ENCODE results near the gene LRRC27.
A peak's percentile ranks its signal among the peaks of the same experiment; 100 is the strongest.
"Not testable (repeated sequence)": the region's sequence is repeated elsewhere in the genome, so short reads cannot be mapped to it uniquely, and the experiment has no call there.

The LRRC27 gene

GRCh38 chr10:132382231-132382922 lies 50.4 kb downstream of the LRRC27 start:
- H3K27me3 ChIP-seq (ENCODE audit: control insufficient read depth in 1 of 2, insufficient read depth in 2 of 2, low read length in 2 of 2): no peaks in the 10 kb centered on the region
- no peaks in the 10 kb centered on the region for H3K9me3 ChIP-seq (ENCODE audit: control insufficient read depth in 1 of 2, low read length in 2 of 2)
- H3K27ac ChIP-seq (ENCODE audit: low read depth, low read length): no peak overlapping the region
- H3K4me1 ChIP-seq (ENCODE audit: control insufficient read depth in 1 of 2, insufficient read depth in 2 of 2, low read length in 2 of 2): peaks cover 5 to 11% of the 10 kb centered on the region in 2 donors
- no peak overlapping the region for H3K4me3 ChIP-seq (ENCODE audit: low read depth in 1 of 2, low read length in 2 of 2)
- H3K9ac ChIP-seq (ENCODE audit: low read depth in 1 of 2, low read length in 2 of 2): no peak overlapping the region
- no peaks in the 10 kb centered on the region for H3K36me3 ChIP-seq (ENCODE audit: control insufficient read depth in 1 of 2, insufficient read depth in 2 of 2, low read length in 2 of 2)

DNA sequence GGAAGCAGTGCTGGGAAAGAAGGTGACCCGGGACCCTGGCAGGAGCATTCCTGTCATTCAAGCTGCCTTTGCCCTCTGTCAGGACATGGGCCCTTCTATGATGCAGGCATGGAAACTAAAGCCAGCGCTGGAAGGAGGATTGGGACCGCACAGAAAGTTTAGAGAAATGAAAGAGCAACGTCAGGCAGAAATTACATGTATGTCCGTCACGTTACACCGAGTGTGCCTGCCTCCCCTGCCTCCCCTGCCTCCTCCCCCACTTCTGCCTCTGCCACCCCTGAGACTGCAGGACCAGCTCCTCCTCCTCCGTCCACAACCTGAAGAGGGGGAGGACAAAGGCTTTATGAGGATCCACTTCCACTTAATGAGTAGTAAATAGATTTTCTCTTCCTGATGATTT lies 51.1 kb downstream of the LRRC27 start:
- no peak overlapping the region for H3K9ac ChIP-seq (ENCODE audit: low read depth in 1 of 2, low read length in 2 of 2)
- no peaks in the 10 kb centered on the region for H3K27me3 ChIP-seq (ENCODE audit: control insufficient read depth in 1 of 2, insufficient read depth in 2 of 2, low read length in 2 of 2)
- peaks cover 10 to 11% of the 10 kb centered on the region in 2 donors for H3K4me1 ChIP-seq (ENCODE audit: control insufficient read depth in 1 of 2, insufficient read depth in 2 of 2, low read length in 2 of 2)
- H3K9me3 ChIP-seq (ENCODE audit: control insufficient read depth in 1 of 2, low read length in 2 of 2): no peaks in the 10 kb centered on the region
- no peak overlapping the region for H3K4me3 ChIP-seq (ENCODE audit: low read depth in 1 of 2, low read length in 2 of 2)
- H3K36me3 ChIP-seq (ENCODE audit: control insufficient read depth in 1 of 2, insufficient read depth in 2 of 2, low read length in 2 of 2): no peaks in the 10 kb centered on the region
- H3K27ac ChIP-seq (ENCODE audit: low read depth, low read length): no peak overlapping the region

DNA sequence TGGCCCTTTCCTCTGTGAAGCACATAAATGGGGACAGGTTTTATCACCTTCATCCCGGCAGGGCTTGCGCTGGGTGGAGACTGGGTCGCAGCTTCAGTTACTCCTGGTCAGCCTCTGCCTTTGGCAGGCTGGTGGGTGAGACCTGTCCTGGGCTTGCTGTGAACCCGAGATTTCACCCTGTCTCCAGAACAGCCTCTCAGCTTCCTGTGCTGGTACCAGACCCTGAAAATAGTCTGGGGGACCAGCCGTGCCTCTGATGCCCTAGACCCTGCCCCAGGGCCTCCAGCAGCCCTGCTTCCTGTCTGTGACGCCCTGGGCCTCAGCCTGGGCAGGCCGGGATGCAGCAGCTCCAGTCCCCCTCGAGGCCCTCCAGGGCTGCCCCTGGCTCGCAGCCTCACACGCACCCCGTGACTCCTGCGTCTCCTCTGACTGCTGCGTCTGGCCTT lies 51.8 kb downstream of the LRRC27 start:
- Histone ChIP-seq H3K27ac (ENCODE audit: low read depth, low read length) (no peak overlapping the region), H3K4me3 (ENCODE audit: low read depth in 1 of 2, low read length in 2 of 2) (no peak overlapping the region), H3K4me1 (ENCODE audit: control insufficient read depth in 1 of 2, insufficient read depth in 2 of 2, low read length in 2 of 2) (peaks cover 10 to 11% of the 10 kb centered on the region in 2 donors), H3K36me3 (ENCODE audit: control insufficient read depth in 1 of 2, insufficient read depth in 2 of 2, low read length in 2 of 2) (no peaks in the 10 kb centered on the region), H3K9me3 (ENCODE audit: control insufficient read depth in 1 of 2, low read length in 2 of 2) (no peaks in the 10 kb centered on the region), H3K9ac (ENCODE audit: low read depth in 1 of 2, low read length in 2 of 2) (no peak overlapping the region), H3K27me3 (ENCODE audit: control insufficient read depth in 1 of 2, insufficient read depth in 2 of 2, low read length in 2 of 2) (no peaks in the 10 kb centered on the region)

DNA sequence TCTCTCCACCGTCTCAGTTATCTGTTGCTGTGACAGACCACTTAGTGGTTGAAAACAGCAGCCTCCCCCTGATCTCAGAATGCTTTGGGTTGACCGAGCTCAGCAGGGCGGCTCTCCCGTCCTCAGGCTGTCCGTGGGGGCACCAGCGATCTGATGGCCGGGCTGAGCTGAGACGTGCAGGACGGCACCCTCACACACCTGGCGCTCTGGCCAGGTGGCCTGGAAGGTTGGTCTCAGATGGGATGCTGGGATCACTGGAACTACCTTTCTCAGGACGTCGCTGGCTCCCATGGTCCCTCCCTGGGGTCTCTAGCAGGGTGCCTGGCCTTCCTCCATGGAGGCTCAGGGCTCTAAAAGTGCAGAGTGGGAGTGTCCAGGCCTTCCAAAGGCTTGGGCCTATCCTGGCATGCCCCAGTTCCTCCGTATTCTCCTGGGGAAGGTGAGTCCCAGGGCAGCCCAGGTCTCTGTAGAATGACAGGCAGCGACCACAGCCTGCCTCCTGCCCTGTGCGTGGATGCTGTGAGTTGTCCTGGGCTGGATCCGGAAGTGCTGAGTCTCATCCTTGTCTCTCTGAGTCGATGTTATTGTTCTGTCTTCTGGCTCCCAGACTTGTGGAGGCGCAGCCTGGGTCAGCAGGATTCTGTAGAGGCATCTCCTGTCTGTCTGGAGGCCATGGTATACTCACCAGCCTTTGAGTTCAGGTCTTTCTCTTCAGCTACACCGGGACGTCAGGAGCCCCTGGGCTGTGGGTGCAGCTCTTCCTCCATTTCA lies 52.8 kb downstream of the LRRC27 start:
- no peak overlapping the region for H3K27ac ChIP-seq (ENCODE audit: low read depth, low read length)
- peaks cover 11 to 16% of the 10 kb centered on the region in 2 donors for H3K4me1 ChIP-seq (ENCODE audit: control insufficient read depth in 1 of 2, insufficient read depth in 2 of 2, low read length in 2 of 2)
- H3K36me3 ChIP-seq (ENCODE audit: control insufficient read depth in 1 of 2, insufficient read depth in 2 of 2, low read length in 2 of 2): no peaks in the 10 kb centered on the region
- no peak overlapping the region for H3K4me3 ChIP-seq (ENCODE audit: low read depth in 1 of 2, low read length in 2 of 2)
- no peaks in the 10 kb centered on the region for H3K9me3 ChIP-seq (ENCODE audit: control insufficient read depth in 1 of 2, low read length in 2 of 2)
- no peak overlapping the region for H3K9ac ChIP-seq (ENCODE audit: low read depth in 1 of 2, low read length in 2 of 2)
- no peaks in the 10 kb centered on the region for H3K27me3 ChIP-seq (ENCODE audit: control insufficient read depth in 1 of 2, insufficient read depth in 2 of 2, low read length in 2 of 2)

DNA sequence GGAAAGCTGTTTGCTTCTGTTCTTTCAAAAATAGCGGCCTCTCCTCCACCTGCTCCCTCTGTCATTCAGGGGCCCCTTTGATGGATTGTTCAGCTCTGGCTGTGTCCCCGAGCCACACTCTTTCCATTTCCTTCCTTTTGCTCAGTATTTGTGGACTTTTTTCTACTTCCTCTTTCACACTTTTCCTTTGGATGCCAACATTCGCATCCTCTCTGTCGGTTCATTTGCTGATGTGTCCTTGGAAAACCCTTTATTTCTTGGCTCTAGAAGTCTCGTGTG lies 53.3 kb downstream of the LRRC27 start:
- Histone ChIP-seq H3K27ac (ENCODE audit: low read depth, low read length) (no peak overlapping the region), H3K9me3 (ENCODE audit: control insufficient read depth in 1 of 2, low read length in 2 of 2) (no peaks in the 10 kb centered on the region), H3K4me3 (ENCODE audit: low read depth in 1 of 2, low read length in 2 of 2) (no peak overlapping the region), H3K9ac (ENCODE audit: low read depth in 1 of 2, low read length in 2 of 2) (no peak overlapping the region), H3K4me1 (ENCODE audit: control insufficient read depth in 1 of 2, insufficient read depth in 2 of 2, low read length in 2 of 2) (peaks cover 11 to 16% of the 10 kb centered on the region in 2 donors), H3K27me3 (ENCODE audit: control insufficient read depth in 1 of 2, insufficient read depth in 2 of 2, low read length in 2 of 2) (no peaks in the 10 kb centered on the region), H3K36me3 (ENCODE audit: control insufficient read depth in 1 of 2, insufficient read depth in 2 of 2, low read length in 2 of 2) (no peaks in the 10 kb centered on the region)

DNA sequence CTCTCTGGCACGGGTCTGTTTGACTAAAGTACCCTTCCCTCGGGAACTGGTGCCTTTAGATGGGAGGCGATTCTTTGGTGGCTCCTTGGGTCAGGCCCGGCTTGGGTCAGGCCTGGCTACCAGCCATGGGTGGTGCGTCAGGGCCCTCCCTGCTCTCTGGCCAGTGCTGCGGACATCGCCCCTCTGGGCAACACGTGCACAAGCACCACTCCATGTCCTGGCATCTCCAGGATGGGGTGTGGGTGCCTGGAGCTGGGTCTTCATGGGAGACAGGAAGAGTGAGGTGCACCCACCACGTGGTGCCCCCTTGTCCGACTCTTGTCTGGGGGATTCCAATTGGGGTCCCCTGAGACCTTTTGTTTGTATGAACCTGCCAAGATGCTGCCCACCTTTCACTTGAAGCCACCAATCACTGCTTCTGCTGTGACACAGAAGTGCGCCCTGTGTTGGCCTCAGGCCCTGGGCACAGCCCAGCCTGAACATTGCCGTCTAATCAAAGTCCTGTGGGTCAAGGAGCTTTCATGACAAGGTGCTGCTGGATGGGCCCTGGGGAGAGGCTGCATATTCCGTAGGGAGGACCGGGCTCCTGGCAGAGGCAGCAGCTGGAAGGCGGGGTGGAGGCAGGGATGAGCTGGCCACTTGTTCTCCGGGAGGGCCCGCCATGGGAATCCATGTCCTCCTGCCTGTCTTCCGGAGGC lies 53.9 kb downstream of the LRRC27 start:
- H3K9ac ChIP-seq (ENCODE audit: low read depth in 1 of 2, low read length in 2 of 2): no peak overlapping the region
- no peak overlapping the region for H3K27ac ChIP-seq (ENCODE audit: low read depth, low read length)
- no peaks in the 10 kb centered on the region for H3K36me3 ChIP-seq (ENCODE audit: control insufficient read depth in 1 of 2, insufficient read depth in 2 of 2, low read length in 2 of 2)
- no peak overlapping the region for H3K4me3 ChIP-seq (ENCODE audit: low read depth in 1 of 2, low read length in 2 of 2)
- H3K9me3 ChIP-seq (ENCODE audit: control insufficient read depth in 1 of 2, low read length in 2 of 2): no peaks in the 10 kb centered on the region
- no peaks in the 10 kb centered on the region for H3K27me3 ChIP-seq (ENCODE audit: control insufficient read depth in 1 of 2, insufficient read depth in 2 of 2, low read length in 2 of 2)
- H3K4me1 ChIP-seq (ENCODE audit: control insufficient read depth in 1 of 2, insufficient read depth in 2 of 2, low read length in 2 of 2): peaks cover 11 to 16% of the 10 kb centered on the region in 2 donors

GRCh38 chr10:132386419-132386831 lies 54.4 kb downstream of the LRRC27 start:
- Histone ChIP-seq H3K9ac (ENCODE audit: low read depth in 1 of 2, low read length in 2 of 2) (no peak overlapping the region), H3K4me1 (ENCODE audit: control insufficient read depth in 1 of 2, insufficient read depth in 2 of 2, low read length in 2 of 2) (peaks cover 11 to 16% of the 10 kb centered on the region in 2 donors), H3K27ac (ENCODE audit: low read depth, low read length) (no peak overlapping the region), H3K36me3 (ENCODE audit: control insufficient read depth in 1 of 2, insufficient read depth in 2 of 2, low read length in 2 of 2) (no peaks in the 10 kb centered on the region), H3K27me3 (ENCODE audit: control insufficient read depth in 1 of 2, insufficient read depth in 2 of 2, low read length in 2 of 2) (no peaks in the 10 kb centered on the region), H3K4me3 (ENCODE audit: low read depth in 1 of 2, low read length in 2 of 2) (no peak overlapping the region), H3K9me3 (ENCODE audit: control insufficient read depth in 1 of 2, low read length in 2 of 2) (no peaks in the 10 kb centered on the region)

DNA sequence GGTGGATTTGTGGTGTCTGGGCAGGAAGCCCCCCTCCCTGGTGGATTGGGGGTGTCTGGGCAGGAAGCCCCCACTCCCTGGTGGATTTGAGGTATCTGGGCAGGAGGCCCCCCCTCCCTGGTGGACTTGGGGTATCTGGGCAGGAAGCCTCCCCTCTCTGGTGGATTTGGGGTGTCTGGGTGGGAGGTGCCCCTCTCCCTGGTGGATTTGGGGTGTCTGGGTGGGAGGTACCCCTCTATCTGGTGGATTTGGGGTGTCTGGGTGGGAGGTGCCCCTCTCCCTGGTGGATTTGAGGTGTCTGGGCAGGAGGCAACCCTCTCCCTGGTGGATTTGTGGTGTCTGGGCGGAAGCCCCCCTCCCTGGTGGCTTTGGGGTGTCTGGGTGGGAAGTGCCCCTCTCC lies 54.9 kb downstream of the LRRC27 start:
- H3K9ac ChIP-seq (ENCODE audit: low read depth in 1 of 2, low read length in 2 of 2); H3K4me3 ChIP-seq (ENCODE audit: low read depth in 1 of 2, low read length in 2 of 2); H3K36me3 ChIP-seq (ENCODE audit: control insufficient read depth in 1 of 2, insufficient read depth in 2 of 2, low read length in 2 of 2); H3K9me3 ChIP-seq (ENCODE audit: control insufficient read depth in 1 of 2, low read length in 2 of 2); H3K27me3 ChIP-seq (ENCODE audit: control insufficient read depth in 1 of 2, insufficient read depth in 2 of 2, low read length in 2 of 2); H3K27ac ChIP-seq (ENCODE audit: low read depth, low read length): not testable (repeated sequence)
- peaks cover 11 to 16% of the 10 kb centered on the region in 2 donors for H3K4me1 ChIP-seq (ENCODE audit: control insufficient read depth in 1 of 2, insufficient read depth in 2 of 2, low read length in 2 of 2)

GRCh38 chr10:132387764-132388210 lies 55.8 kb downstream of the LRRC27 start:
- Histone ChIP-seq H3K27me3 (ENCODE audit: control insufficient read depth in 1 of 2, insufficient read depth in 2 of 2, low read length in 2 of 2) (no peaks in the 10 kb centered on the region), H3K36me3 (ENCODE audit: control insufficient read depth in 1 of 2, insufficient read depth in 2 of 2, low read length in 2 of 2) (no peaks in the 10 kb centered on the region), H3K9me3 (ENCODE audit: control insufficient read depth in 1 of 2, low read length in 2 of 2) (no peaks in the 10 kb centered on the region), H3K9ac (ENCODE audit: low read depth in 1 of 2, low read length in 2 of 2) (peak overlapping the region in 1 of 2 donors; percentile 63), H3K4me1 (ENCODE audit: control insufficient read depth in 1 of 2, insufficient read depth in 2 of 2, low read length in 2 of 2) (peaks cover 6 to 16% of the 10 kb centered on the region in 2 donors), H3K4me3 (ENCODE audit: low read depth in 1 of 2, low read length in 2 of 2) (peak overlapping the region in 1 of 2 donors; percentile 13), H3K27ac (ENCODE audit: low read depth, low read length) (no peak overlapping the region)

- no peak overlapping the region for H3K9ac ChIP-seq (ENCODE audit: low read depth in 1 of 2, low read length in 2 of 2)
- no peaks in the 10 kb centered on the region for H3K27me3 ChIP-seq (ENCODE audit: control insufficient read depth in 1 of 2, insufficient read depth in 2 of 2, low read length in 2 of 2)
- no peak overlapping the region for H3K27ac ChIP-seq (ENCODE audit: low read depth, low read length)
- no peaks in the 10 kb centered on the region for H3K9me3 ChIP-seq (ENCODE audit: control insufficient read depth in 1 of 2, low read length in 2 of 2)
- no peaks in the 10 kb centered on the region for H3K36me3 ChIP-seq (ENCODE audit: control insufficient read depth in 1 of 2, insufficient read depth in 2 of 2, low read length in 2 of 2)
- no peak overlapping the region for H3K4me3 ChIP-seq (ENCODE audit: low read depth in 1 of 2, low read length in 2 of 2)
- peaks cover 6 to 12% of the 10 kb centered on the region in 2 donors for H3K4me1 ChIP-seq (ENCODE audit: control insufficient read depth in 1 of 2, insufficient read depth in 2 of 2, low read length in 2 of 2)
Observed at GRCh38 chr10:132388891-132389432, 57.0 kb downstream of the LRRC27 start.

Data from duodenal mucosa (tissue), 2 donors.